ENCODE measurements around the gene TGIF2. TPM values are rescaled to one million over a fixed set of nuclear protein-coding genes. Genes with fewer than 3 reads are reported as not detected.

Gene TGIF2
- total and polyA plus RNA-seq, 2 of the 4 experiments (the other 2 are of a cell fraction) = 9.7 to 12.7 TPM

GRCh38 chr20:36591854-36592641 lies 18.7 kb downstream of the TGIF2 start (continued):
- TF ChIP-seq RAD21 (IDR thresholded peaks at IDR 0.05; ENCODE audit: low read length) = peak; percentile 40

DNA sequence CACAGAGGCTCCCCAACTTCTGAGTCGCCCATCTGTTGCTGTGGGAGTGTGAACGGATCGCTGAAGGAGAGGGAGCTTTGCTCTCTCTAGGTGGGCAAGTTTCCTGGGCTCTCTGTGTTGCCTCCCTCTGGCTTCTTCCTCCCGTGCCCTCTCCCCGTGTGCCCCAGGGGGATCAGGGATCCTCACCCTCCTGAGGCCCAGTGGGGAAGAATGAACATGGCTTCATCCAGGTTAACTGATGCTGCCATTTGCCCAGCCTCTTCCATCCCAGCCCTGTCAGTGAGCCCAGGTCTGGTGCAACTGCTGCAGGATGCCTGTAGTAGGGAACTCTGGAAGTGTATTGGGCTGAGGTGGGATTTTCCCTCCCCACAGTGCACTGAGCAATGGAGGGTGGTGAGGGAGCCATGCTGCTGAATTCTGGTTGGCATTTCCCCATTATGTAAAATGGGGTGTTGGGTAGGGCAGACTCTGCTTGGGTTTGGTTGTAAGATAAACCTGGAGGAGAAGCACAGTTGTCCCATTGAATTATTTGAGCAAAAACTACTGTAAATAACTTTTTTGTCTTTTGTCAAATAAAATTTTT lies 20.0 kb downstream of the TGIF2 start:
- DNase-seq (no peak), ATAC-seq (ENCODE audit: low read depth) (no peak)
- ChIA-PET CTCF (no interaction called here), POLR2A (ENCODE audit: unreplicated experiment) (no interaction called here)
- no peak overlapping the region for H2BK20ac ChIP-seq (ENCODE audit: low read depth, low read length)
- H3K4ac ChIP-seq (ENCODE audit: low read depth, low read length) = no peak overlapping the region
- H2AFZ ChIP-seq (replicated peaks; ENCODE audit: low read length, poor library complexity) = no peak overlapping the region
- H3K9me1 ChIP-seq (ENCODE audit: insufficient read depth, low read length) = no peaks in the 10 kb centered on the region
- no peaks in the 10 kb centered on the region for H3K79me1 ChIP-seq (ENCODE audit: low read depth in 1 of 2, low read length in 2 of 2)
- dilution Hi-C loops (cut with HindIII; ENCODE audit: low sequenced_read_pairs, unreplicated experiment) = no loop called here
- no peaks in the 10 kb centered on the region for H3K9me3 ChIP-seq (ENCODE audit: control insufficient read depth, insufficient read depth, low read length)
- H3K23ac ChIP-seq (ENCODE audit: low read depth, low read length) = no peak overlapping the region
- no peak overlapping the region for H3K14ac ChIP-seq (replicated peaks; ENCODE audit: low read depth, low read length)
- H3K9ac ChIP-seq (ENCODE audit: low read depth, low read length) = no peak overlapping the region
- no peaks in the 10 kb centered on the region for H3K4me1 ChIP-seq (ENCODE audit: control insufficient read depth, insufficient read depth, low read length)
- in situ Hi-C loops (cut with MboI; ENCODE audit: low sequenced_read_pairs) = no loop called here
- no peak overlapping the region for H4K5ac ChIP-seq (ENCODE audit: low read depth, low read length)
- H3K4me3 ChIP-seq (ENCODE audit: insufficient read depth, low read depth, low read length) = no peak overlapping the region
- no peak overlapping the region for H2BK5ac ChIP-seq (ENCODE audit: low read depth, low read length, poor library complexity, severe bottlenecking)
- intact Hi-C loops (cut with micrococcal nuclease) = no loop called here
- no peak overlapping the region for H2BK120ac ChIP-seq (ENCODE audit: low read depth, low read length)
- H3K4me2 ChIP-seq (ENCODE audit: low read depth, low read length) = no peak overlapping the region
- H3K18ac ChIP-seq (ENCODE audit: low read depth, low read length) = no peak overlapping the region
- no peak overlapping the region for H3K27ac ChIP-seq (ENCODE audit: insufficient read depth, low read length)
- no peak overlapping the region for H4K91ac ChIP-seq (ENCODE audit: insufficient read depth, low read depth, low read length)
- no peaks in the 10 kb centered on the region for H3K27me3 ChIP-seq (ENCODE audit: control insufficient read depth, insufficient read depth, low read length)
- no peak overlapping the region for H4K8ac ChIP-seq (ENCODE audit: low read depth in 2 of 2, low read length in 2 of 2)
- no TSS peak for BruUV-seq (replicated peaks)
- no peak overlapping the region for H3K56ac ChIP-seq (ENCODE audit: extremely low read depth, insufficient read depth, low read length)
- H4K20me1 ChIP-seq (ENCODE audit: insufficient read depth, low read length) = no peaks in the 10 kb centered on the region
- H2AK5ac ChIP-seq (ENCODE audit: low read depth, low read length) = no peak overlapping the region
- H2AK9ac ChIP-seq (replicated peaks; ENCODE audit: low read depth, low read length, poor library complexity) = no peak overlapping the region
- no CpG with 5 or more reads among the region's 5 CpGs for WGBS, 2 experiments (ENCODE audit: extremely low coverage in 2 of 2, insufficient read length in 1 of 2)
- peaks cover 15% of the 10 kb centered on the region for H3K36me3 ChIP-seq (ENCODE audit: control insufficient read depth, insufficient read depth, low read length)
- H2BK15ac ChIP-seq (ENCODE audit: low read depth, low read length) = no peak overlapping the region
- TF ChIP-seq, protein P1, sequence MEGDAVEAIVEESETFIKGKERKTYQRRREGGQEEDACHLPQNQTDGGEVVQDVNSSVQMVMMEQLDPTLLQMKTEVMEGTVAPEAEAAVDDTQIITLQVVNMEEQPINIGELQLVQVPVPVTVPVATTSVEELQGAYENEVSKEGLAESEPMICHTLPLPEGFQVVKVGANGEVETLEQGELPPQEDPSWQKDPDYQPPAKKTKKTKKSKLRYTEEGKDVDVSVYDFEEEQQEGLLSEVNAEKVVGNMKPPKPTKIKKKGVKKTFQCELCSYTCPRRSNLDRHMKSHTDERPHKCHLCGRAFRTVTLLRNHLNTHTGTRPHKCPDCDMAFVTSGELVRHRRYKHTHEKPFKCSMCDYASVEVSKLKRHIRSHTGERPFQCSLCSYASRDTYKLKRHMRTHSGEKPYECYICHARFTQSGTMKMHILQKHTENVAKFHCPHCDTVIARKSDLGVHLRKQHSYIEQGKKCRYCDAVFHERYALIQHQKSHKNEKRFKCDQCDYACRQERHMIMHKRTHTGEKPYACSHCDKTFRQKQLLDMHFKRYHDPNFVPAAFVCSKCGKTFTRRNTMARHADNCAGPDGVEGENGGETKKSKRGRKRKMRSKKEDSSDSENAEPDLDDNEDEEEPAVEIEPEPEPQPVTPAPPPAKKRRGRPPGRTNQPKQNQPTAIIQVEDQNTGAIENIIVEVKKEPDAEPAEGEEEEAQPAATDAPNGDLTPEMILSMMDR (conservative IDR thresholded peaks at IDR 0.05; ENCODE audit: low read depth, low read length) = no peak

Data from IMR-90 (cell line).